ENCODE data around the gene MSX2. TPM values are rescaled to one million over a fixed set of nuclear protein-coding genes. Genes with fewer than 3 reads are reported as not detected.

The MSX2 gene
- total RNA-seq, 1 experiment from 2014 or later, result 11.3 TPM

GRCh38 chr5:174732036-174733020, 7.9 kb downstream of the MSX2 start:
- Histone ChIP-seq H3K9me2 (ENCODE audit: insufficient read depth) (no peaks in the 10 kb centered on the region), H3K4me2 (ENCODE audit: low read length) (no peak overlapping the region), H3K9me3 (ENCODE audit: control insufficient read depth in 1 of 2, insufficient read depth in 1 of 2, low read depth in 1 of 2, low read length in 2 of 2) (no peaks in the 10 kb centered on the region), H4K20me1 (ENCODE audit: insufficient read depth) (no peaks in the 10 kb centered on the region), H3K27me3 (ENCODE audit: insufficient read depth, low read length) (no peaks in the 10 kb centered on the region; the same call in 1 of the 2 replicates), H3K4me3 (replicated peaks in 1 of 2; ENCODE audit: low read depth in 1 of 2, low read length in 2 of 2) (no peak overlapping the region), H3K27ac (ENCODE audit: low read depth, low read length) (no peak overlapping the region), H3K4me1 (ENCODE audit: control insufficient read depth in 1 of 2, insufficient read depth in 2 of 2, low read length in 2 of 2) (peaks cover 10 to 16% of the 10 kb centered on the region in 2 experiments), H2AFZ (ENCODE audit: low read depth, low read length, poor library complexity, severe bottlenecking) (no peak overlapping the region), H3K36me3 (ENCODE audit: control insufficient read depth in 1 of 2, insufficient read depth in 2 of 2, low read length in 2 of 2) (peaks cover 10 to 11% of the 10 kb centered on the region in 2 experiments; a peak in 2 of 4 replicates), H3K79me2 (ENCODE audit: insufficient read depth, low read length) (peaks cover 13% of the 10 kb centered on the region), H3K9ac (ENCODE audit: low read length) (no peak overlapping the region)
- no peak for TF ChIP-seq EGR1 (IDR thresholded peaks at IDR 0.05; ENCODE audit: low read depth)
- TF ChIP-seq, protein P1, sequence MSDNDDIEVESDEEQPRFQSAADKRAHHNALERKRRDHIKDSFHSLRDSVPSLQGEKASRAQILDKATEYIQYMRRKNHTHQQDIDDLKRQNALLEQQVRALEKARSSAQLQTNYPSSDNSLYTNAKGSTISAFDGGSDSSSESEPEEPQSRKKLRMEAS (IDR thresholded peaks at IDR 0.05), result no peak
- TF ChIP-seq SRF (IDR thresholded peaks at IDR 0.05; ENCODE audit: low read depth), result no peak
- TF ChIP-seq EZH2 (IDR thresholded peaks at IDR 0.05), result no peak
- TF ChIP-seq YY1 (IDR thresholded peaks at IDR 0.05; ENCODE audit: extremely low read depth, insufficient replicate concordance, low read depth, low read length), result no peak
- POLR2A ChIA-PET, result no interaction called here
- BruUV-seq (replicated peaks), result no TSS peak
- CTCF ChIA-PET, result no interaction called here
- DNase-seq (ENCODE audit: low read depth, low spot score) (no peak), ATAC-seq (no peak)
- RAD21 ChIA-PET (ENCODE audit: low non-redundant PET in 1 of 2, low total read pairs in 2 of 2, uncharacterized antibody in 2 of 2, unreplicated experiment in 2 of 2), result no interaction called here
- intact Hi-C loops (cut with micrococcal nuclease), result no loop called here

- intact Hi-C loops (cut with micrococcal nuclease), result no loop called here
- no peak overlapping the region for H3K4me2 ChIP-seq (ENCODE audit: low read length)
- no peak overlapping the region for H3K27ac ChIP-seq (ENCODE audit: low read depth, low read length)
- H3K4me3 ChIP-seq (replicated peaks in 1 of 2; ENCODE audit: low read depth in 1 of 2, low read length in 2 of 2), result no peak overlapping the region
- no peak for ATAC-seq
- ChIA-PET RAD21 (ENCODE audit: low non-redundant PET in 1 of 2, low total read pairs in 2 of 2, uncharacterized antibody in 2 of 2, unreplicated experiment in 2 of 2) (no interaction called here), POLR2A (no interaction called here), CTCF (interaction anchor here (6.2 kb wide), 1 partner anchor 314 kb away, joined by 47 read pairs; no protein-coding TSS in a partner anchor)
- H3K9me3 ChIP-seq (ENCODE audit: control insufficient read depth in 1 of 2, insufficient read depth in 1 of 2, low read depth in 1 of 2, low read length in 2 of 2), result no peaks in the 10 kb centered on the region
- H4K20me1 ChIP-seq (ENCODE audit: insufficient read depth), result no peaks in the 10 kb centered on the region
- no peaks in the 10 kb centered on the region; the same call in 1 of the 2 replicates for H3K27me3 ChIP-seq (ENCODE audit: insufficient read depth, low read length)
- H3K4me1 ChIP-seq (ENCODE audit: control insufficient read depth in 1 of 2, insufficient read depth in 2 of 2, low read length in 2 of 2), result peaks cover 10 to 16% of the 10 kb centered on the region in 2 experiments
- no peak overlapping the region for H3K9ac ChIP-seq (ENCODE audit: low read length)
- BruUV-seq (replicated peaks), result no TSS peak
- peaks cover 10 to 11% of the 10 kb centered on the region in 2 experiments; a peak in 2 of 4 replicates for H3K36me3 ChIP-seq (ENCODE audit: control insufficient read depth in 1 of 2, insufficient read depth in 2 of 2, low read length in 2 of 2)
- TF ChIP-seq EZH2phosphoT487 (IDR thresholded peaks at IDR 0.05; ENCODE audit: borderline replicate concordance), result no peak
- no peak for TF ChIP-seq ZNF274 (IDR thresholded peaks at IDR 0.05; ENCODE audit: low read depth, low read length)
- no peak for TF ChIP-seq SRF (IDR thresholded peaks at IDR 0.05; ENCODE audit: low read depth)
- no peak for TF ChIP-seq SP1 (IDR thresholded peaks at IDR 0.05; ENCODE audit: low read depth)
- TF ChIP-seq ATF3 (IDR thresholded peaks at IDR 0.05), result no peak
- TF ChIP-seq CEBPB (IDR thresholded peaks at IDR 0.05; ENCODE audit: low read depth), result no peak
- TF ChIP-seq ZBTB33 (IDR thresholded peaks at IDR 0.05; ENCODE audit: extremely low read depth, insufficient replicate concordance, low read length), result no peak
- TF ChIP-seq ZFX (IDR thresholded peaks at IDR 0.05), result no peak
- TF ChIP-seq ELF1 (IDR thresholded peaks at IDR 0.05; ENCODE audit: borderline replicate concordance, low read depth), result no peak
- TF ChIP-seq EZH2 (IDR thresholded peaks at IDR 0.05), result no peak
- TF ChIP-seq, protein P1 (IDR thresholded peaks at IDR 0.05), result no peak
- no peak for TF ChIP-seq FOSL1 (IDR thresholded peaks at IDR 0.05; ENCODE audit: low read depth)
- TF ChIP-seq EGR1 (IDR thresholded peaks at IDR 0.05; ENCODE audit: low read depth), result no peak
- no peak for DNase-seq (ENCODE audit: low read depth, low spot score)
- H3K9me2 ChIP-seq (ENCODE audit: insufficient read depth), result no peaks in the 10 kb centered on the region
- no peak overlapping the region for H2AFZ ChIP-seq (ENCODE audit: low read depth, low read length, poor library complexity, severe bottlenecking)
- peaks cover 4% of the 10 kb centered on the region; the same call in 1 of the 2 replicates for H3K79me2 ChIP-seq (ENCODE audit: insufficient read depth, low read length)
These were observed 8.8 kb downstream of the MSX2 start for GRCh38 chr5:174733091-174733690.
